MM.1S (cell line): ENCODE results near the gene SOX14.

ENCODE experiments used
- DNase-seq: peaks from one replicate; pipeline ENCODE4 v3.0.0-alpha.2; 2015
- H2AFZ ChIP-seq: fragments of 300-600 bp; sonication (generic); 2 replicates; pipeline ENCODE4 v1.6.0; 2016; ENCODE audit warnings: antibody characterized with exemption, low read length
- H3F3A ChIP-seq: fragments of 300-600 bp; sonication (generic); 2 replicates; pipeline ENCODE4 v1.6.1; 2016; ENCODE audit warnings: mild to moderate bottlenecking, antibody characterized with exemption, low read length, moderate library complexity, mixed read lengths; ENCODE audit not compliant: insufficient read depth
- H3K27ac ChIP-seq: fragments of 300-600 bp; sonication (generic); 2 replicates; pipeline ENCODE4 v1.5.1; 2016; ENCODE audit warnings: mild to moderate bottlenecking, low read length
- H3K27me3 ChIP-seq: fragments of 300-600 bp; sonication (generic); replicated peaks from 2 replicates; pipeline ENCODE4 v1.6.0; 2016; ENCODE audit warnings: low read length; ENCODE audit not compliant: insufficient read depth
- H3K36me3 ChIP-seq: fragments of 300-600 bp; sonication (generic); replicated peaks from 2 replicates; pipeline ENCODE4 v1.6.1; 2016; ENCODE audit warnings: mild to moderate bottlenecking, low read length, mixed read lengths; ENCODE audit not compliant: insufficient read depth
- H3K4me1 ChIP-seq: fragments of 300-600 bp; sonication (generic); 2 replicates; pipeline ENCODE4 v1.6.1; 2016; ENCODE audit warnings: low read length, mixed read lengths
- H3K4me2 ChIP-seq: fragments of 300-600 bp; sonication (generic); 2 replicates; pipeline ENCODE4 v1.6.0; 2016; ENCODE audit warnings: low read depth, low read length
- H3K4me3 ChIP-seq: fragments of 300-600 bp; sonication (generic); 2 replicates; pipeline ENCODE4 v1.5.1; 2016; ENCODE audit warnings: low read length, mixed read lengths
- H3K79me2 ChIP-seq: fragments of 300-600 bp; sonication (generic); 2 replicates; pipeline ENCODE4 v1.6.1; 2016; ENCODE audit warnings: mixed run types, low read length, mixed read lengths
- H3K9ac ChIP-seq: fragments of 300-600 bp; sonication (generic); 2 replicates; pipeline ENCODE4 v1.6.1; 2016; ENCODE audit warnings: low read length, mixed read lengths
- H3K9me2 ChIP-seq: fragments of 300-600 bp; sonication (generic); replicated peaks from 2 replicates; pipeline ENCODE4 v1.6.1; 2016; ENCODE audit warnings: mild to moderate bottlenecking, low read length, mixed read lengths; ENCODE audit not compliant: insufficient read depth
- H3K9me3 ChIP-seq: fragments of 300-600 bp; sonication (generic); replicated peaks from 2 replicates; pipeline ENCODE4 v1.6.1; 2016; ENCODE audit warnings: mild to moderate bottlenecking, low read length, mixed read lengths; ENCODE audit not compliant: insufficient read depth
- H4K20me1 ChIP-seq: fragments of 300-600 bp; sonication (generic); 2 replicates; pipeline ENCODE4 v1.6.1; 2016; ENCODE audit warnings: mild to moderate bottlenecking, low read length, moderate library complexity, mixed read lengths; ENCODE audit not compliant: insufficient read depth
- CTCF ChIP-seq: fragments of 300-600 bp; sonication (generic); IDR thresholded peaks from 2 replicates; pipeline ENCODE4 v1.5.1; 2016; ENCODE audit warnings: antibody characterized with exemption, low read length, mixed read lengths
- EZH2 ChIP-seq: fragments of 300-600 bp; sonication (generic); optimal IDR thresholded peaks from 2 replicates; pipeline ENCODE3; 2017; ENCODE audit warnings: low read depth, mild to moderate bottlenecking, antibody characterized with exemption, low read length, mixed read lengths
- EZH2phosphoT487 ChIP-seq: fragments of 300-600 bp; sonication (generic); IDR thresholded peaks from 2 replicates; pipeline ENCODE4 v1.6.1; 2018; ENCODE audit warnings: antibody characterized with exemption, low read length

The SOX14 gene

DNA sequence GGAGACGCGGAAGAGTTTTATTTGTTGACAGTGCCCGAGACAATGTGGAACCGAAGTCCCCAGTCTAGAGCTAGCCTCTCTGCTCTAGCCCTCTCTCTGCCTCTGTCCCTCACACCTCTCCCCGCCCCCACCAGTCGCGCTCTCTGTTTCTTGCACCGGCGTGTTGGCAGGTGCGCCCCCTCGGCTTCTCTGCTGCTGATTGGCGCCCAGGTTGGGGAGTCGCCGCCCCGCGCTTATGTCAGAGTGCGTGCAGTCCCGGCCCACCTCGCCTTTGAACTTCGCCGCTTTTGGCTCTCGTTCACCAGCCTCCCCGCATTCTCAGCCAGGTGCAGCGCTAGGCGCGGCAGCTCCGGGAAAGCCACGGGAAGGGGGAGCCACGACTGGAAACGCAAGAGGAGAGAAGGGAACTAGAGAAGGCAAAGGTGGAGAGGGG is at the start of gene SOX14:
Gene SOX14 (plus strand): TSS at position 315 of the 433 bp plus-strand sequence. CDS start 470 bp downstream, outside the sequence.
- peaks cover 21% of the 10 kb centered on the region for H3K27me3 ChIP-seq
- H3K4me2 ChIP-seq: peak within 1 kb of the TSS; percentile 22; the same call in 1 of the 2 replicates
- no peaks in the 10 kb centered on the region for H3K9me2 ChIP-seq
- H3K4me1 ChIP-seq: no peaks in the 10 kb centered on the region
- no peaks in the 10 kb centered on the region for H3K9me3 ChIP-seq
- no peaks in the 10 kb centered on the region for H3F3A ChIP-seq
- no peak within 1 kb of the TSS for H3K9ac ChIP-seq
- no peaks in the 10 kb centered on the region for H3K36me3 ChIP-seq
- H3K4me3 ChIP-seq: no peak within 1 kb of the TSS
- no peaks in the 10 kb centered on the region for H4K20me1 ChIP-seq
- no peak for TF ChIP-seq EZH2
- TF ChIP-seq EZH2phosphoT487: no peak
- H3K79me2 ChIP-seq: no peaks in the 10 kb centered on the region
- no peak within 1 kb of the TSS for H3K27ac ChIP-seq
- DNase-seq: peak; percentile 30
- H2AFZ ChIP-seq: 0 out of 2 replicates have a peak within 1 kb of the TSS, but pooled peaks have one; percentile 15

DNA sequence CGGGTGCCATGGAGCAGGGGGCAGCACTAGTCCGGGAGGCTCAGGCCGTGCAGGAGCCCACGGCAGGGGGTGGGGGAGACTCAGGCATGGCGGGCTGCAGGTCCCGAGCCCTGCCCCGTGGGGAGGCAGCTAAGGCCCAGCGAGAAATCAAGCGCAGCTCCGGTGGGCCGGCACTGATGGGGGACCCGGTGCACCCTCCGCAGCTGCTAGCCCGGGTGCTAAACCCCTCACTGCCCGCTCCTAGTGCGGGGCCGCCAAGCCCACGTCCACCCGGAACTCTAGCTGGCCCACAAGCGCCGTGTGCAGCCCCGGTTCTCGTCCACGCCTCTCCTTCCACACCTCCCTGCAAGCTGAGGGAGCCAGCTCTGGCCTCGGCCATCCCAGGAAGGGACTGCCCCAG is 49.6 kb upstream of the SOX14 start:
- Histone ChIP-seq H3K4me2 (no peak overlapping the region), H3K36me3 (no peaks in the 10 kb centered on the region), H3K4me1 (no peaks in the 10 kb centered on the region), H3K4me3 (no peak overlapping the region), H3K9ac (no peak overlapping the region), H3K79me2 (no peaks in the 10 kb centered on the region), H2AFZ (no peak overlapping the region), H3K27me3 (no peaks in the 10 kb centered on the region), H4K20me1 (no peaks in the 10 kb centered on the region), H3F3A (no peaks in the 10 kb centered on the region), H3K27ac (no peak overlapping the region), H3K9me2 (no peaks in the 10 kb centered on the region), H3K9me3 (no peaks in the 10 kb centered on the region)
- TF ChIP-seq CTCF (no peak), EZH2phosphoT487 (no peak), EZH2 (no peak)
- no peak for DNase-seq

DNA sequence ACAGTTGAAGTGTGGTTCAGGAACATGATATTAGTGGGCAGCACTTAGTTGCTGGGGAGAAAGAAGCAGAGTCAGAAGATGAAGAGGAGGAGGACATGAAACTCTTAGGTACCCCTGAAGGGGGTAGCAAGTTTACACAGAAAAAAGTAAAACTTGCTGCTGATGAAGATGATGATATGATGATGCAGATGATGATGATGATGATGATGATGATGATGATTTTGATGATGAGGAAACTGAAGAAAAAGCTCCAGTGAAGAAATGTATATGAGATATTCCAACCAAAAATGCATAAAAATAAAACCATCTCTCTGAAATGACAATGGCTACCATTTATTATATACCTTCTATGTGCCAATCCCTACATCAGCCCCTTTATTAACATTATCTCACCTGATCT is 39.9 kb upstream of the SOX14 start:
- Histone ChIP-seq H2AFZ (no peak overlapping the region), H3K4me1 (no peaks in the 10 kb centered on the region), H3K27ac (no peak overlapping the region), H3K79me2 (no peaks in the 10 kb centered on the region), H3K27me3 (no peaks in the 10 kb centered on the region), H3K9me2 (no peaks in the 10 kb centered on the region), H3K9me3 (no peaks in the 10 kb centered on the region), H3K36me3 (no peaks in the 10 kb centered on the region), H3K4me3 (no peak overlapping the region), H3F3A (no peaks in the 10 kb centered on the region), H3K9ac (no peak overlapping the region), H3K4me2 (no peak overlapping the region), H4K20me1 (no peaks in the 10 kb centered on the region)
- DNase-seq: no peak
- no peak for TF ChIP-seq CTCF
- TF ChIP-seq EZH2phosphoT487: no peak
- no peak for TF ChIP-seq EZH2

DNA sequence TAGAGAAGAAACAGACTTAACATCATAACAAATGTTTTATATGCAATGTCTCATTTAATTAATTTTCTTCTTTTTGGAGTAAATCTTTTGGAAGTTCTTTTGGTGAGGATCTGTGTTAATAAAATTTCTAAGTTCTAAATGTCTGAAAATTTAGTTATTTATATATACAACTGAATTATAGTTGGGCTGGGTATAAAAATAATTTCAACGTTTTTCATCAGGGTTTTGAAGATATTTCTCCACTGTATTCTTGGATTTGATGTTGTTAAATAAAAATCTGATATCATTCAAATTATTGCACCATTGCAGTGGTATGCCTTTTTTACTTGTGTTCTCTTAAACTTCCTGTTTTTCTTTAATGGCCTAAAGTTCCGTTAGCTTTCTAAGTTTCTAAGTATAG is 26.9 kb upstream of the SOX14 start:
- no peak overlapping the region for H3K4me3 ChIP-seq
- no peak overlapping the region for H3K4me2 ChIP-seq
- no peaks in the 10 kb centered on the region for H3K36me3 ChIP-seq
- no peaks in the 10 kb centered on the region for H4K20me1 ChIP-seq
- no peak for DNase-seq
- H2AFZ ChIP-seq: no peak overlapping the region
- no peaks in the 10 kb centered on the region for H3K9me2 ChIP-seq
- H3K79me2 ChIP-seq: no peaks in the 10 kb centered on the region
- H3K27me3 ChIP-seq: no peaks in the 10 kb centered on the region
- H3K27ac ChIP-seq: no peak overlapping the region
- no peak for TF ChIP-seq CTCF
- H3K4me1 ChIP-seq: no peaks in the 10 kb centered on the region
- H3F3A ChIP-seq: no peaks in the 10 kb centered on the region
- H3K9ac ChIP-seq: no peak overlapping the region
- H3K9me3 ChIP-seq: no peaks in the 10 kb centered on the region
